Glutamatergic neuron (in vitro differentiated cells): ENCODE results near the gene SRCIN1. TPM values are rescaled to one million over a fixed set of nuclear protein-coding genes. Genes with fewer than 3 reads are reported as not detected.
A peak's percentile ranks its signal among the peaks of the same experiment; 100 is the strongest.
"Not testable (repeated sequence)": the region's sequence is repeated elsewhere in the genome, so short reads cannot be mapped to it uniquely, and the experiment has no call there.

Experiments used
- DNase-seq: peaks from one replicate; pipeline ENCODE4 v3.0.0; 2022
- H3K27ac Mint-ChIP-seq: one replicate; pipeline ENCODE4 v1.8.0; 2020; ENCODE audit warnings: mild to moderate bottlenecking, mixed read lengths, inconsistent platforms; ENCODE audit not compliant: unreplicated experiment
- H3K27me3 Mint-ChIP-seq: one replicate; pipeline ENCODE4 v1.8.0; 2020; ENCODE audit warnings: mild to moderate bottlenecking, moderate library complexity, mixed read lengths, inconsistent platforms; ENCODE audit not compliant: unreplicated experiment
- H3K36me3 Mint-ChIP-seq: one replicate; pipeline ENCODE4 v1.8.0; 2020; ENCODE audit warnings: mild to moderate bottlenecking, mixed read lengths, inconsistent platforms; ENCODE audit not compliant: unreplicated experiment
- H3K4me1 Mint-ChIP-seq: one replicate; pipeline ENCODE4 v1.8.0; 2020; ENCODE audit warnings: mild to moderate bottlenecking, low read depth, mixed read lengths, inconsistent platforms; ENCODE audit not compliant: unreplicated experiment
- H3K4me3 Mint-ChIP-seq: one replicate; pipeline ENCODE4 v1.8.0; 2020; ENCODE audit warnings: mild to moderate bottlenecking, mixed read lengths, inconsistent platforms; ENCODE audit not compliant: unreplicated experiment
- H3K9me3 Mint-ChIP-seq: one replicate; pipeline ENCODE4 v1.8.0; 2020; ENCODE audit warnings: mild to moderate bottlenecking, moderate library complexity, mixed read lengths, inconsistent platforms; ENCODE audit not compliant: unreplicated experiment
- long read RNA-seq: library from polyadenylated mRNA; unstranded; transcript quantifications from one replicate; pipeline ENCODE4 v2.0.0, GENCODE V29; 2020; ENCODE audit not compliant: unreplicated experiment
- total RNA-seq: library from RNA; stranded (reverse); fragmentation: NEBNext Ultra II Directional; extraction: Animal tissue kit (Norgen Biotek cat#: 25700); gene quantifications from one replicate; pipeline ENCODE4 v1.2.1, GENCODE V29; 2021; ENCODE audit not compliant: unreplicated experiment
- TF ChIP-seq, protein P1 (sequence below): fragments of 200-600 bp; sonication (generic); IDR thresholded peaks from one replicate; pipeline ENCODE4 v1.5.0; 2021; ENCODE audit not compliant: partially characterized antibody, unreplicated experiment

The SRCIN1 gene, protein sequence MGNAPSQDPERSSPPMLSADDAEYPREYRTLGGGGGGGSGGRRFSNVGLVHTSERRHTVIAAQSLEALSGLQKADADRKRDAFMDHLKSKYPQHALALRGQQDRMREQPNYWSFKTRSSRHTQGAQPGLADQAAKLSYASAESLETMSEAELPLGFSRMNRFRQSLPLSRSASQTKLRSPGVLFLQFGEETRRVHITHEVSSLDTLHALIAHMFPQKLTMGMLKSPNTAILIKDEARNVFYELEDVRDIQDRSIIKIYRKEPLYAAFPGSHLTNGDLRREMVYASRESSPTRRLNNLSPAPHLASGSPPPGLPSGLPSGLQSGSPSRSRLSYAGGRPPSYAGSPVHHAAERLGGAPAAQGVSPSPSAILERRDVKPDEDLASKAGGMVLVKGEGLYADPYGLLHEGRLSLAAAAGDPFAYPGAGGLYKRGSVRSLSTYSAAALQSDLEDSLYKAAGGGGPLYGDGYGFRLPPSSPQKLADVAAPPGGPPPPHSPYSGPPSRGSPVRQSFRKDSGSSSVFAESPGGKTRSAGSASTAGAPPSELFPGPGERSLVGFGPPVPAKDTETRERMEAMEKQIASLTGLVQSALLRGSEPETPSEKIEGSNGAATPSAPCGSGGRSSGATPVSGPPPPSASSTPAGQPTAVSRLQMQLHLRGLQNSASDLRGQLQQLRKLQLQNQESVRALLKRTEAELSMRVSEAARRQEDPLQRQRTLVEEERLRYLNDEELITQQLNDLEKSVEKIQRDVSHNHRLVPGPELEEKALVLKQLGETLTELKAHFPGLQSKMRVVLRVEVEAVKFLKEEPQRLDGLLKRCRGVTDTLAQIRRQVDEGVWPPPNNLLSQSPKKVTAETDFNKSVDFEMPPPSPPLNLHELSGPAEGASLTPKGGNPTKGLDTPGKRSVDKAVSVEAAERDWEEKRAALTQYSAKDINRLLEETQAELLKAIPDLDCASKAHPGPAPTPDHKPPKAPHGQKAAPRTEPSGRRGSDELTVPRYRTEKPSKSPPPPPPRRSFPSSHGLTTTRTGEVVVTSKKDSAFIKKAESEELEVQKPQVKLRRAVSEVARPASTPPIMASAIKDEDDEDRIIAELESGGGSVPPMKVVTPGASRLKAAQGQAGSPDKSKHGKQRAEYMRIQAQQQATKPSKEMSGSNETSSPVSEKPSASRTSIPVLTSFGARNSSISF
- total RNA-seq = 20.8 TPM
- long read RNA-seq, partial matches to known transcripts = 0 of 3 reads
- long read RNA-seq, other reads (novel, unspliced or antisense) = 3 of 3 reads

DNA sequence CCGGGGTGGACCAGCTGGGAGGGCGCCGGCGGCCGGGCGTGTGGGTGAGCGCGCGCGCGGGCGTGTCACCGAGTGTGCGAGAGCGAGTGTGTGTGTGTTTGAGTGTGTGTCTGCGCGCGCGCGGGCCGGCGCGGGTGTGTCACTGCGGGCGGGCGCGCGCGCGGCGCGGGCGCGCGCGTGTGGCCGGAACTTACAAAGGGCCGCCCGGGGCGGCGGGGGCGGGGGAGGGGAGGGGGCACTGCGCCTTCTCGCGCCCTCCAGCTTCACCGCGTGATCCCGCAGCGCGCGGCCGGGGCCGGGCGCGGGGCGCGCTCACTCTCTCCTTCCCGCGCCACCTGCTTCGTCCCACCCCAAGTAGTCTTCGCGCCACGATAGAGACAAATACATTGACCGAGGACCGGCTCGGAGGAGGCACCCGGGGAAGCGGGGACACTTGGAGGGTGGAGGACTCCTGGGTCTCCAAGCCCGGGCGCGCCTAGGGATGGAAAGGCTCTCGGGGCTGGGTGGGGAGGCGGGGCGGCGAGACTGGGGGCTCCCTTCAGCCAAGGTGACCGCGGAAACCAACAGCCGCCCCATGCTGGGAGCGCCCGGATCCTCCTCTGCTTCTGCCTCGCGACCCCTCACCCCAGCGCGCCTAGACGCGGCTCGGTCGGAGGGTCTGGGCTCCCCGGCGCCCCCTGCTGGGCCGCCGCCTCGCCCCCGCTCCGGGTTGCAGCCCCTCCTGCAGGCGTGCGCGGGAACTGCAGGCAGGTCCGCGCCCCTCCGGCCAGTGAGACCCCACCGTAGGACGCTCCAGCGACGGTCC is at the start of gene SRCIN1:
Gene SRCIN1 (minus strand): TSS at position 112 of the 805 bp plus-strand sequence. CDS start 247 bp downstream, outside the sequence.
- TF ChIP-seq, protein P1, sequence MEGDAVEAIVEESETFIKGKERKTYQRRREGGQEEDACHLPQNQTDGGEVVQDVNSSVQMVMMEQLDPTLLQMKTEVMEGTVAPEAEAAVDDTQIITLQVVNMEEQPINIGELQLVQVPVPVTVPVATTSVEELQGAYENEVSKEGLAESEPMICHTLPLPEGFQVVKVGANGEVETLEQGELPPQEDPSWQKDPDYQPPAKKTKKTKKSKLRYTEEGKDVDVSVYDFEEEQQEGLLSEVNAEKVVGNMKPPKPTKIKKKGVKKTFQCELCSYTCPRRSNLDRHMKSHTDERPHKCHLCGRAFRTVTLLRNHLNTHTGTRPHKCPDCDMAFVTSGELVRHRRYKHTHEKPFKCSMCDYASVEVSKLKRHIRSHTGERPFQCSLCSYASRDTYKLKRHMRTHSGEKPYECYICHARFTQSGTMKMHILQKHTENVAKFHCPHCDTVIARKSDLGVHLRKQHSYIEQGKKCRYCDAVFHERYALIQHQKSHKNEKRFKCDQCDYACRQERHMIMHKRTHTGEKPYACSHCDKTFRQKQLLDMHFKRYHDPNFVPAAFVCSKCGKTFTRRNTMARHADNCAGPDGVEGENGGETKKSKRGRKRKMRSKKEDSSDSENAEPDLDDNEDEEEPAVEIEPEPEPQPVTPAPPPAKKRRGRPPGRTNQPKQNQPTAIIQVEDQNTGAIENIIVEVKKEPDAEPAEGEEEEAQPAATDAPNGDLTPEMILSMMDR = peak; percentile 100
- DNase-seq = peak; percentile 73
- peaks cover 16% of the 10 kb centered on the region for H3K27me3 Mint-ChIP-seq
- H3K9me3 Mint-ChIP-seq = peaks cover 4% of the 10 kb centered on the region
- peaks cover 18% of the 10 kb centered on the region for H3K4me1 Mint-ChIP-seq
- no peak within 1 kb of the TSS for H3K27ac Mint-ChIP-seq
- peak within 1 kb of the TSS; percentile 75 for H3K4me3 Mint-ChIP-seq
- no peaks in the 10 kb centered on the region for H3K36me3 Mint-ChIP-seq

DNA sequence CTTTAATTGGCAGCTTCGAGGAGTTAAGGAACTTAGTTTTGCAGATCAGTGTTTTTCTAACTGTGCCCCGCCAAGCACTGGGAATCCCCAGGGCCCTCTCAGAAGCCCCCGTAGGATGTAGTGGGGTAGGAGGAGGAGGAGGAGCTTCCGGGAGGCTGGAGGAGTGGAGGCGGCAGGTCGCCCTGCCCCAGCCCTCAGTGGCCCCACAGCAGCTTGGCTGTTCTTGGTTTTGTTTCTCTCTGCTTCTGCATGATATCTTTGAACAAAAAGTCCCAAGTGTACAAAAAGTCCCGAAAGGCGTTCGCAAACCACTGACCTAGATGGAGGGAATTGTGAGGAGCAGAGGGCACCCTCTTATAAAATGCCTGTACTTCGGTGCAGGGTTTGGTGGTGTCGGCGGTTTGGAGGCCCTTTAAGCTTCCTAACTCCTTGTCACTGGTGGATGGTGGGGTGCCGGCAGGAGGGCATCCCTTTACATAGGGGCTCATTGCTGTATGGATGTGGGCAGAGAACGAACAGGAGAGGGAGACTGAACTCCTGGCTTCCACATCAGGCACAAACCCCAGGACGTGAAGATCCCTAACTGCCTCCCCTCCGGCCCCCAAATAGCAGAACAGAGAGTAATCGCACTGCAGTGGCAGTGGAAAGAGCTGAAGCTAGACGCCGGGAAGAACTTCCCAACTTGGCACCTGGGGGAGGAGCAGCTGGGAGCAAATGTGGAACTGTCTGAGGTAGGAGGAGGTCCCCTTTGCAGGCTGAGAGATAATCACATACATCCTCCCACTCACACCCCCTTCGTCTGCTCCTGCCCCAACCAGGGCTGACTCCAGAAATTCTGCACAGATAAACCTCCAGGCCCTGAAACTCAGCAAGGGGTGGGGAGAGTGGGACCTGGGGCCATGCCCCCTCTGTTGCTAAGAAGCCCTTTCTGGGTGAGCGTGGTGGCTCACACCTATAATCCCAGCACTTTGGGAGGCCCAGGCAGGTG is 49.0 kb upstream of the SRCIN1 start:
- peak overlapping the region; percentile 71 for H3K4me3 Mint-ChIP-seq
- peak; percentile 34 for DNase-seq
- no peaks in the 10 kb centered on the region for H3K36me3 Mint-ChIP-seq
- H3K27ac Mint-ChIP-seq = no peak overlapping the region
- H3K27me3 Mint-ChIP-seq = peaks cover 12% of the 10 kb centered on the region
- TF ChIP-seq, protein P1 = no peak
- peaks cover 3% of the 10 kb centered on the region for H3K9me3 Mint-ChIP-seq
- H3K4me1 Mint-ChIP-seq = peaks cover 27% of the 10 kb centered on the region

DNA sequence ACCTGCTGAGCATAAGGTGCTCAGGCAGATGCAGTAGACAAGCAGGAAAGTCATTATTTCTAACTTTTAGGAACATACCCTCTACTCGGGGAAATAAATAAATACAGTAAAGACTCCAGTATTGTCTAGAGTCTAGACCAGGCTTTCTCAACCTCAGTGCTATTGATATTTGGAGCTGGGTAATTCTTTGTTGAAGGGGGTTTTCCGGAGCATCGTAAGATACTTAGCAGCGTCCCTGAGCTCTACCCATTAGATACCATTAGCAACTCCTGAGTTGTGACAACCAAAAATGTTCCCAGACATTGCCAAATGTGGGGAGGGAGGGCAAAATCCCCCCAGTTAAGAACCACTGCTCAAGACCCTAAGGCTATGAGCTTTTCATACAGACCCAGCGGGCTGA is 47.9 kb upstream of the SRCIN1 start:
- peak overlapping the region; percentile 41 for H3K27ac Mint-ChIP-seq
- H3K9me3 Mint-ChIP-seq = peaks cover 3% of the 10 kb centered on the region
- H3K27me3 Mint-ChIP-seq = peaks cover 11% of the 10 kb centered on the region
- peak overlapping the region; percentile 71 for H3K4me3 Mint-ChIP-seq
- DNase-seq = no peak
- peaks cover 27% of the 10 kb centered on the region for H3K4me1 Mint-ChIP-seq
- TF ChIP-seq, protein P1 = no peak
- H3K36me3 Mint-ChIP-seq = no peaks in the 10 kb centered on the region

DNA sequence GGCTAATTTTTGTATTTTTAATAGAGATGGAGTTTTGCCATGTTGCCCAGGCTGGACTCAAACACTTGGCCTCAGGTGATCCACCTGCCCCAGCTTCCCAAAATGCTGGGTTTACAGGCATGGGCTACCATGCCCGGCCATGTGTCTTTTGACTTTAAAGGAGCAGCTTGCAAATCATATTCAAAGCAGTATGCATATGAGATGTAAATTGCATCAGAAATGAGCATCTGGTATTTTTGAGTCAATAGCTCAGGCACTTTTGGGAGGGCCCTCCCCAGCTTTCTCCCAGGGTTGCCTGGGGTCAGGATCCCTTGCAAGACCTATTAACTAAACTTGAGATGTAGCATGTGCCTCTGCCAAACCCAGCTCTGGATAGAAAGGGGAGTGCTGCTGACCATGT is 47.5 kb upstream of the SRCIN1 start:
- H3K9me3 Mint-ChIP-seq = peaks cover 3% of the 10 kb centered on the region
- H3K4me1 Mint-ChIP-seq = peaks cover 27% of the 10 kb centered on the region
- H3K27ac Mint-ChIP-seq = no peak overlapping the region
- H3K36me3 Mint-ChIP-seq = no peaks in the 10 kb centered on the region
- no peak overlapping the region for H3K4me3 Mint-ChIP-seq
- H3K27me3 Mint-ChIP-seq = peaks cover 9% of the 10 kb centered on the region
- no peak for DNase-seq
- TF ChIP-seq, protein P1 = no peak

DNA sequence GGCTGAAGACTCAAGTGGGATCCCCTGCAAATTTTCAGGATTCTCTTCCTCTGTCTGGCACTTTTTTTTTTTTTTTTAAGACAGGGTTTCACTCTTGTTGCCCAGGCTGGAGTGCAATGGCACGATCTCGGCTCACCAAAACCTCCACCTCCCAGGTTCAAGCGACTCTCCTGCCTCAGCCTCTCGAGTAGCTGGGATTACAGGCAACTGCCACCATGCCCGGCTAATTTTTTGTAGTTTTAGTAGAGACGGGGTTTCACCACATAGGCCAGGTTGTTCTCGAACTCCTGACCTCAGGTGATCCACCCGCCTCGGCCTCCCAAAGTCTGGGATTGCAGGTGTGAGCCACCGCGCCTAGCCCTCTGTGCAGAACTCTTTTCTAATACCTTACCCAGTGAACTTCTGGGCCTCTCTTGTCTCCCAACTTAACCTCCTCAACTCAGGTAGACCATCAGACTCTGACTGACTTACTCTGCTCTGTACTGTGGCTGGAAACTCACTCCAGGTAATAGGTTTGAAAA is 45.0 kb upstream of the SRCIN1 start:
- not testable (repeated sequence) for H3K27ac Mint-ChIP-seq, H3K36me3 Mint-ChIP-seq, H3K27me3 Mint-ChIP-seq, DNase-seq, H3K9me3 Mint-ChIP-seq, H3K4me3 Mint-ChIP-seq
- peaks cover 16% of the 10 kb centered on the region for H3K4me1 Mint-ChIP-seq
